Activated naive CD4-positive, alpha-beta T cell treated with anti-CD3 and anti-CD28 coated beads for 36 hours (primary cell): ENCODE data around the gene C21orf58. TPM values are rescaled to one million over a fixed set of nuclear protein-coding genes. Genes with fewer than 3 reads are reported as not detected.

Source experiments
- CTCF ChIA-PET: fragments of 350-600 bp; sonication (Branson Sonifier 250); formaldehyde crosslinking; loops from one replicate; lab custom pipeline; 2021; ENCODE audit warnings: antibody characterized with exemption; lab: Charles Lee
- DNase-seq: peaks from one replicate; pipeline ENCODE4 v3.0.0-alpha.2; 2020
- H3K27ac Mint-ChIP-seq: one replicate; pipeline ENCODE4 v1.8.0; 2021; ENCODE audit warnings: mild to moderate bottlenecking, mixed read lengths
- H3K27me3 Mint-ChIP-seq: one replicate; pipeline ENCODE4 v1.8.0; 2021; ENCODE audit warnings: low read depth, mixed read lengths
- H3K36me3 Mint-ChIP-seq: one replicate; pipeline ENCODE4 v1.8.0; 2021; ENCODE audit warnings: low read depth, mixed read lengths
- H3K4me1 Mint-ChIP-seq: one replicate; pipeline ENCODE4 v1.8.0; 2021; ENCODE audit warnings: low read depth, mixed read lengths
- H3K4me3 Mint-ChIP-seq: one replicate; pipeline ENCODE4 v1.8.0; 2021; ENCODE audit warnings: mild to moderate bottlenecking, moderate library complexity, mixed read lengths
- H3K9me3 Mint-ChIP-seq: one replicate; pipeline ENCODE4 v1.8.0; 2021; ENCODE audit warnings: mixed read lengths
- intact Hi-C: fragments of 100-400 bp; cut with micrococcal nuclease; formaldehyde crosslinking; loops from one replicate; pipeline ENCODE4 v1.15.1; 2023
- total RNA-seq, 2 experiments: library from RNA; stranded (reverse); gene quantifications; one replicate each; pipeline ENCODE4 v1.2.3, GENCODE V29; 2021

Gene C21orf58
- total RNA-seq, 2 experiments from 2014 or later, result 23.9 to 24.2 TPM

GRCh38 chr21:46361935-46362334 is 38.3 kb upstream of the C21orf58 start:
- H3K36me3 Mint-ChIP-seq, result peaks cover 37% of the 10 kb centered on the region
- DNase-seq, result no peak
- intact Hi-C loops, result no loop called here
- H3K4me3 Mint-ChIP-seq, result no peak overlapping the region
- H3K4me1 Mint-ChIP-seq, result peaks cover 2% of the 10 kb centered on the region
- H3K9me3 Mint-ChIP-seq, result no peaks in the 10 kb centered on the region
- no peak overlapping the region for H3K27ac Mint-ChIP-seq
- CTCF ChIA-PET, result no interaction called here
- no peaks in the 10 kb centered on the region for H3K27me3 Mint-ChIP-seq

DNA sequence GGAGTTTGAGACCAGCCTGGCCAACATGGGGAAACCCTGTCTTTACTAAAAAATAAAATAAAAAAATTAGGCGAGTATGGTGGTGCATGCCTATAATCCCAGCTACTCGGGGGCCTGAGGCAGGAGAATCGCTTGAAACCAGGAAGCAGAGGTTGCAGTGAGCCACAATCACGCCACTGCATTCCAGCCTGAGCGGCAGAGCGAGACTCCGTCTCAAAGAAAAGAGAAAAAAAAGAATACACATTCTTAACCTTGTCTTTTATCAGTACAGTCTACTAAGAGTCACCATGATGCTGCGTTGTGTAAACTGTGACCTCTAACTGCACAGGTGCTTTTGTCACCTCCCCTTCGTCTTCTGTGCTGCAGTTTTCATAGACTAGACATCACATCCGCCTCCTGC is 37.5 kb upstream of the C21orf58 start:
- Mint-ChIP-seq H3K4me1 (no peaks in the 10 kb centered on the region), H3K36me3 (peaks cover 32% of the 10 kb centered on the region), H3K9me3 (no peaks in the 10 kb centered on the region), H3K27me3 (no peaks in the 10 kb centered on the region), H3K27ac (no peak overlapping the region), H3K4me3 (no peak overlapping the region)
- CTCF ChIA-PET, result no interaction called here
- no peak for DNase-seq
- intact Hi-C loops, result no loop called here

GRCh38 chr21:46357684-46358425 is 34.2 kb upstream of the C21orf58 start:
- intact Hi-C loops, result no loop called here
- Mint-ChIP-seq H3K9me3 (no peaks in the 10 kb centered on the region), H3K27me3 (no peaks in the 10 kb centered on the region), H3K36me3 (peaks cover 34% of the 10 kb centered on the region), H3K4me3 (no peak overlapping the region), H3K27ac (no peak overlapping the region), H3K4me1 (no peaks in the 10 kb centered on the region)
- no peak for DNase-seq
- CTCF ChIA-PET, result interaction anchor here (0.5 kb wide), 1 partner anchor 85 kb away, joined by 3 read pairs; no protein-coding TSS in a partner anchor

GRCh38 chr21:46357335-46357604 is 33.6 kb upstream of the C21orf58 start:
- CTCF ChIA-PET, result no interaction called here
- Mint-ChIP-seq H3K9me3 (no peaks in the 10 kb centered on the region), H3K36me3 (peaks cover 32% of the 10 kb centered on the region), H3K27me3 (no peaks in the 10 kb centered on the region), H3K4me3 (no peak overlapping the region), H3K4me1 (no peaks in the 10 kb centered on the region), H3K27ac (no peak overlapping the region)
- no peak for DNase-seq
- intact Hi-C loops, result no loop called here

- CTCF ChIA-PET, result no interaction called here
- no peak overlapping the region for H3K27ac Mint-ChIP-seq
- no peaks in the 10 kb centered on the region for H3K9me3 Mint-ChIP-seq
- H3K27me3 Mint-ChIP-seq, result no peaks in the 10 kb centered on the region
- H3K4me3 Mint-ChIP-seq, result no peak overlapping the region
- H3K4me1 Mint-ChIP-seq, result no peaks in the 10 kb centered on the region
- no peak for DNase-seq
- intact Hi-C loops, result no loop called here
- peaks cover 30% of the 10 kb centered on the region for H3K36me3 Mint-ChIP-seq
Observed at GRCh38 chr21:46356494-46357334, 33.0 kb upstream of the C21orf58 start.

DNA sequence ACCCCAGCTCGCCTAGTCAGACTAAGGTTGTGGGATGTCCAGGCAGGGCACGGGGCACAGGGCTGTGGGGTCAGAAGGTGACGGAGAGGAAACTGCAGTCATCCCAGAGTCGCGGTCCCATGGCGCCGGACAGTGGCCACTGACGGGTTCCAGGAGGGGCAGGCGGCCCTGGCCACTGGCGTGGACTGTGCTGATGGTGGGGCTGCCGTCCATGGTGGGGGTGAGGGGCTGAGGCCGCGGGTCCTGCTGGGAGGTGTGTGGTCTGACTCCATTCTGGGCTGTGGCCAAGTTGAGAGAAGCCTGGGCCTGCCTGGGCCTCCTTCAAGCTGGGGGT is 32.3 kb upstream of the C21orf58 start:
- Mint-ChIP-seq H3K9me3 (no peaks in the 10 kb centered on the region), H3K4me1 (no peaks in the 10 kb centered on the region), H3K36me3 (peaks cover 29% of the 10 kb centered on the region), H3K27ac (no peak overlapping the region), H3K4me3 (no peak overlapping the region), H3K27me3 (no peaks in the 10 kb centered on the region)
- CTCF ChIA-PET, result no interaction called here
- intact Hi-C loops, result no loop called here
- no peak for DNase-seq

DNA sequence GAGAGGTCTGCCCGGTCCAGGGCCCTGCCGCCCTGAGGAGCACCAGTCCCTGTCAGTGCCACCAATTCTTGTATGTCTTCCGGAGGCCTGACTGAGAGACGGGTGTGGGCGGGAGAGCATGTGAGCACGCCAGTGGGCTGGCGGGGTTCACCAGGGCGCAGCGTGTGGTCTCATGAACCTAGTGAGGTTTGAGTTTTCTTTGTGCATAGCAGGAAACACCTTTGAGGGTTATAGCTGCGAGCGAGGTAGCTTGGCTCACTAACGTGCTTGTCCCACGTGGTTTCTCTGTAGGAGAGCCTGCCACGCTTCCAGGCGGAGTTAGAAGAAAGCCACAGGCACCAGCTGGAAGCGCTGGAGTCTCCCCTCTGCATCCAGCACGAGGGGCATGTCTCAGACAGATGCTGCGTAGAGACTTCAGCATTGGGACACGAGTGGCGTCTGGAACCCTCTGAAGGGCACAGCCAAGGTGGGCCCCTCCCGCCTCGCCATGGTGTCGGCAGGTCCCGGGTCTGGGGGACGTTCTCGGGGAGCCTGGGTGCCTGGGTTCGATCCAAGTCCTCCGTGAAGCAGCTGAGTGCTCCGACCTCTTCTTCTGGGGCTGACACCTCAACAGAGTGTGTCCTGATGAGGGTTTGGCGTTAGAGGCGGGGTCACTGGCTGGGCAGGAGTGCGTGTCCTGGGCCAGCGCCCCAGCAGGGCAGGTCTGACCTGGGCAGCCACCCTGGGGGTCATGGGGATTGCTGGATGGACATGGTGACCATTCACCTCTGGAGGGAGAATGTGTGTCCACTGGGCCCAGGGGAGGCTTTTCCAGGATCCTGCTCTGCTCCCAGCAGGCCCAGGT is 31.7 kb upstream of the C21orf58 start:
- no peak for DNase-seq
- intact Hi-C loops, result no loop called here
- H3K4me1 Mint-ChIP-seq, result no peaks in the 10 kb centered on the region
- no peaks in the 10 kb centered on the region for H3K9me3 Mint-ChIP-seq
- H3K27ac Mint-ChIP-seq, result no peak overlapping the region
- CTCF ChIA-PET, result no interaction called here
- H3K27me3 Mint-ChIP-seq, result no peaks in the 10 kb centered on the region
- H3K4me3 Mint-ChIP-seq, result no peak overlapping the region
- peaks cover 29% of the 10 kb centered on the region for H3K36me3 Mint-ChIP-seq

- H3K4me3 Mint-ChIP-seq, result no peak overlapping the region
- no peak overlapping the region for H3K27ac Mint-ChIP-seq
- H3K4me1 Mint-ChIP-seq, result no peaks in the 10 kb centered on the region
- H3K36me3 Mint-ChIP-seq, result peaks cover 33% of the 10 kb centered on the region
- no peaks in the 10 kb centered on the region for H3K9me3 Mint-ChIP-seq
- intact Hi-C loops, result no loop called here
- no peak for DNase-seq
- CTCF ChIA-PET, result no interaction called here
- H3K27me3 Mint-ChIP-seq, result no peaks in the 10 kb centered on the region
Observed at GRCh38 chr21:46354518-46354917, 30.8 kb upstream of the C21orf58 start.

DNA sequence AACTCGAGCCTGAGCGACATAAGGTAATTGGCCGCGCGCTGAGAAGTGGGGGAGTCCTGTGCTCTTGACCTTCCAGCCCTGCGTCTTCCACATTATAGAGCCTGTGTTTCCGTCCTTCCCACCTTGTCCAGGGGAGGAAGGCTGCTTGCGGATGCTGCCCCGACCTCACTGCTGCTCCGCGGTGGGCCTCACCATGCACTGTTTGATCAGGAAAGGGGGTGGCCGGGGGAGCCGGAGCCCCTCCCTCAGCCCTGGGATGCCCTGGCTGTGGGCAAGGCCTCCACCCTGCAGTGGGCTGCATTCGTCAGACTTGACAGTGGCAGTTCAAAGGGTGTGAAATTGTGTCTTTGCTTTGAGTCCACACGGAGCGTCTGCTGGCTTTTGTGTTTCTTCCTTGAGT is 30.4 kb upstream of the C21orf58 start:
- no peak for DNase-seq
- Mint-ChIP-seq H3K27me3 (no peaks in the 10 kb centered on the region), H3K27ac (no peak overlapping the region), H3K36me3 (peaks cover 36% of the 10 kb centered on the region), H3K9me3 (no peaks in the 10 kb centered on the region), H3K4me1 (no peaks in the 10 kb centered on the region), H3K4me3 (no peak overlapping the region)
- CTCF ChIA-PET, result no interaction called here
- intact Hi-C loops, result no loop called here

DNA sequence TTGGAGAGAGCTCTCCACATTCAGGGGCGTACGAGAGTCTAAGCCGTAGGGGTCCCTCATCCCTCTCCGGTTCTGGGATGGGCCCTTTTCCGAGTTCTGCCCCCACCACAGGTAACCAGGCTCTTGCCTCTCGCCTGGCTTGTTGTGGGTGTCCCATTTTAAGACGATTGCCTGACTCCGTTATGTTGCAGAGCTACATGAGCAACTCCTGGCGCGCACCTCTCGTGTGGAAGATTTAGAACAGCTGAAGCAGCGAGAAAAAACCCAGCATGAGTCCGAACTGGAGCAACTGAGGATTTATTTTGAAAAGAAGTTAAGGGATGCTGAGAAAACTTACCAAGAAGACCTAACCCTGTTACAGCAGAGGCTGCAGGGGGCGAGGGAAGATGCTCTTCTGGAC is 29.2 kb upstream of the C21orf58 start:
- H3K36me3 Mint-ChIP-seq, result peaks cover 34% of the 10 kb centered on the region
- intact Hi-C loops, result no loop called here
- DNase-seq, result no peak
- no peaks in the 10 kb centered on the region for H3K27me3 Mint-ChIP-seq
- CTCF ChIA-PET, result no interaction called here
- H3K27ac Mint-ChIP-seq, result no peak overlapping the region
- no peaks in the 10 kb centered on the region for H3K9me3 Mint-ChIP-seq
- no peak overlapping the region for H3K4me3 Mint-ChIP-seq
- no peaks in the 10 kb centered on the region for H3K4me1 Mint-ChIP-seq

GRCh38 chr21:46352164-46352515 is 28.5 kb upstream of the C21orf58 start:
- no peaks in the 10 kb centered on the region for H3K4me1 Mint-ChIP-seq
- CTCF ChIA-PET, result no interaction called here

GRCh38 chr21:46351476-46352163 is 27.9 kb upstream of the C21orf58 start:
- Mint-ChIP-seq H3K9me3 (no peaks in the 10 kb centered on the region), H3K27me3 (no peaks in the 10 kb centered on the region), H3K4me3 (no peak overlapping the region), H3K36me3 (peaks cover 32% of the 10 kb centered on the region), H3K27ac (no peak overlapping the region), H3K4me1 (no peaks in the 10 kb centered on the region)
- CTCF ChIA-PET, result no interaction called here
- intact Hi-C loops, result no loop called here
- no peak for DNase-seq

More at GRCh38 chr21:46352164-46352515, 28.5 kb upstream of the C21orf58 start:
- Mint-ChIP-seq H3K27ac (no peak overlapping the region), H3K4me3 (no peak overlapping the region), H3K9me3 (no peaks in the 10 kb centered on the region), H3K27me3 (no peaks in the 10 kb centered on the region), H3K36me3 (peaks cover 31% of the 10 kb centered on the region)
- intact Hi-C loops, result no loop called here
- DNase-seq, result no peak
